ENCODE results near the gene ELANE. TPM values are rescaled to one million over a fixed set of nuclear protein-coding genes. Genes with fewer than 3 reads are reported as not detected.
A peak's percentile ranks its signal among the peaks of the same experiment; 100 is the strongest.

Gene ELANE
- total and polyA plus RNA-seq, 9 of the 15 experiments (the other 6 are each of a cell fraction or from before 2014, with no cell fraction given), result not detected

DNA sequence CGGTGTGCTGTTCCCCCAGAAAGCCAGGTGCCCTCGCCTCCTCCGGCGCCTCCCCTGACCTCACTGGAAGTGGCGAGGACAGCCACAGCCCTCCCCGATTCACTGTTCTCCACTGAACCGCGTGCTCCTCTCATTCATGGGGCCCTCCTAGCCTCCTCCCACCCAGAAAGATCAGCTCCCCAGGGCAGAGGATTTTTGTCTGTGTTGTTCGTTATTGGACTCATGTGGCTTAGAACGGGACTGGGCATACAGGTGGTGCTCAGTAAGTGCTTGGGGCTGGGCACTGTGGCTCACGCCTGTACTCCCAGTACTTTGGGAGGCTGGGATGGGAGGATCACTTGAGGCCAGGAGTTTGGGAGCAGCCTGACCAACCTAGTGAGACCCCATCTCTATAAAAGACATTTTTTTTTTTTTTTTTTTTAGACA is 7.5 kb upstream of the ELANE start:
- H2AFZ ChIP-seq (ENCODE audit: low read depth, low read length), result peak overlapping the region; percentile 93
- peak overlapping the region in 1 of 2 experiments; percentile 86; a peak in 2 of 4 replicates for H3K9ac ChIP-seq (ENCODE audit: insufficient read depth in 1 of 2, low read depth in 2 of 2, low read length in 2 of 2)
- CTCF ChIA-PET (ENCODE audit: low intra/inter-chr PET ratio), result interaction anchor here (0.6 kb wide), 1 partner anchor 408 kb away, joined by 3 read pairs; no protein-coding TSS in a partner anchor
- in situ Hi-C loops (cut with MboI) (no loop called here), intact Hi-C loops (cut with micrococcal nuclease) (no loop called here)
- DNase-seq (ENCODE audit: extremely low read depth in 1 of 4, low spot score in 3 of 4) (peak in 1 of 4 experiments; percentile 66), ATAC-seq (peak; percentile 42), FAIRE-seq (peak; percentile 64)
- H3K79me2 ChIP-seq (ENCODE audit: control insufficient read depth, insufficient read depth, low read length), result no peaks in the 10 kb centered on the region
- H3K27me3 ChIP-seq (ENCODE audit: control insufficient read depth in 2 of 2, insufficient read depth in 2 of 2, low read length in 2 of 2), result no peaks in the 10 kb centered on the region
- no peaks in the 10 kb centered on the region for H4K20me1 ChIP-seq (replicated peaks; ENCODE audit: control insufficient read depth, insufficient read depth, low read length)
- WGBS (ENCODE audit: insufficient coverage, low coverage, missing lambda C conversion rate), result 22% methylated on average over 5 of the region's 11 CpGs
- peak overlapping the region; percentile 70 for H3K4me2 ChIP-seq (ENCODE audit: insufficient read depth, low read length)
- no peaks in the 10 kb centered on the region for H3K9me1 ChIP-seq (ENCODE audit: control insufficient read depth, insufficient read depth, low read length)
- H3K36me3 ChIP-seq (ENCODE audit: control insufficient read depth, insufficient read depth, low read length), result no peaks in the 10 kb centered on the region
- no peak overlapping the region; the same call in 2 of the 3 replicates for H3K27ac ChIP-seq (ENCODE audit: extremely low read depth, low read depth, low read length)
- no peaks in the 10 kb centered on the region for H3K9me3 ChIP-seq (replicated peaks; ENCODE audit: control insufficient read depth, insufficient read depth, low read depth, low read length)
- peak overlapping the region; percentile 19; the same call in 1 of the 2 replicates for H3K4me3 ChIP-seq
- BruUV-seq (replicated peaks), result no TSS peak
- H3K4me1 ChIP-seq (replicated peaks in 1 of 2; ENCODE audit: control insufficient read depth in 2 of 2, insufficient read depth in 2 of 2, low read length in 2 of 2), result peaks cover 5 to 53% of the 10 kb centered on the region in 2 experiments
- POLR2A ChIA-PET, result interaction anchor here (0.6 kb wide), 1 partner anchor 236 kb away, joined by 4 read pairs; no protein-coding TSS in a partner anchor
- TF ChIP-seq, protein P1, sequence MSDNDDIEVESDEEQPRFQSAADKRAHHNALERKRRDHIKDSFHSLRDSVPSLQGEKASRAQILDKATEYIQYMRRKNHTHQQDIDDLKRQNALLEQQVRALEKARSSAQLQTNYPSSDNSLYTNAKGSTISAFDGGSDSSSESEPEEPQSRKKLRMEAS (CRISPR knock-in tag; IDR thresholded peaks at IDR 0.05), result peak; percentile 86
- no peak for TF ChIP-seq ZNF445 (CRISPR knock-in tag; IDR thresholded peaks at IDR 0.05; ENCODE audit: low read depth)
- no peak for TF ChIP-seq CBFA2T2 (conservative IDR thresholded peaks at IDR 0.05)
- peak; percentile 59 for TF ChIP-seq MYC (IDR thresholded peaks at IDR 0.05; ENCODE audit: low read depth, low read length)
- TF ChIP-seq MYC (CRISPR knock-in tag; IDR thresholded peaks at IDR 0.05; ENCODE audit: borderline replicate concordance, low read depth), result no peak
- TF ChIP-seq EP400 (IDR thresholded peaks at IDR 0.05), result peak; percentile 33; the same call in 1 of the 2 replicates
- TF ChIP-seq MTA1 (IDR thresholded peaks at IDR 0.05; ENCODE audit: borderline replicate concordance), result peak; percentile 87
- TF ChIP-seq, protein P2, sequence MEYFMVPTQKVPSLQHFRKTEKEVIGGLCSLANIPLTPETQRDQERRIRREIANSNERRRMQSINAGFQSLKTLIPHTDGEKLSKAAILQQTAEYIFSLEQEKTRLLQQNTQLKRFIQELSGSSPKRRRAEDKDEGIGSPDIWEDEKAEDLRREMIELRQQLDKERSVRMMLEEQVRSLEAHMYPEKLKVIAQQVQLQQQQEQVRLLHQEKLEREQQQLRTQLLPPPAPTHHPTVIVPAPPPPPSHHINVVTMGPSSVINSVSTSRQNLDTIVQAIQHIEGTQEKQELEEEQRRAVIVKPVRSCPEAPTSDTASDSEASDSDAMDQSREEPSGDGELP (CRISPR knock-in tag; IDR thresholded peaks at IDR 0.05; ENCODE audit: borderline replicate concordance), result 0 out of 2 replicates have a peak, but pooled peaks have one; percentile 22
- peak in 1 of 2 experiments; percentile 12; a peak in 1 of 3 replicates for TF ChIP-seq CBX3 (IDR thresholded peaks at IDR 0.05; ENCODE audit: borderline replicate concordance in 1 of 2, low read length in 2 of 2)
- no peak for TF ChIP-seq PRPF4 (IDR thresholded peaks at IDR 0.05; ENCODE audit: insufficient read depth, low read depth, low read length, poor library complexity, severe bottlenecking)
- no peak for TF ChIP-seq BMI1 (IDR thresholded peaks at IDR 0.05; ENCODE audit: low read length)
- TF ChIP-seq MAZ (CRISPR knock-in tag; conservative IDR thresholded peaks at IDR 0.05 in 1 of 2, IDR thresholded peaks at IDR 0.05 in 1 of 2), result peak in 1 of 2 experiments; percentile 28; a peak in 2 of 4 replicates
- no peak for TF ChIP-seq CC2D1A (IDR thresholded peaks at IDR 0.05)
- no peak for TF ChIP-seq HDAC3 (IDR thresholded peaks at IDR 0.05; ENCODE audit: borderline replicate concordance, partially characterized antibody)
